ENCODE measurements around the gene XPNPEP3.

Gene XPNPEP3

DNA sequence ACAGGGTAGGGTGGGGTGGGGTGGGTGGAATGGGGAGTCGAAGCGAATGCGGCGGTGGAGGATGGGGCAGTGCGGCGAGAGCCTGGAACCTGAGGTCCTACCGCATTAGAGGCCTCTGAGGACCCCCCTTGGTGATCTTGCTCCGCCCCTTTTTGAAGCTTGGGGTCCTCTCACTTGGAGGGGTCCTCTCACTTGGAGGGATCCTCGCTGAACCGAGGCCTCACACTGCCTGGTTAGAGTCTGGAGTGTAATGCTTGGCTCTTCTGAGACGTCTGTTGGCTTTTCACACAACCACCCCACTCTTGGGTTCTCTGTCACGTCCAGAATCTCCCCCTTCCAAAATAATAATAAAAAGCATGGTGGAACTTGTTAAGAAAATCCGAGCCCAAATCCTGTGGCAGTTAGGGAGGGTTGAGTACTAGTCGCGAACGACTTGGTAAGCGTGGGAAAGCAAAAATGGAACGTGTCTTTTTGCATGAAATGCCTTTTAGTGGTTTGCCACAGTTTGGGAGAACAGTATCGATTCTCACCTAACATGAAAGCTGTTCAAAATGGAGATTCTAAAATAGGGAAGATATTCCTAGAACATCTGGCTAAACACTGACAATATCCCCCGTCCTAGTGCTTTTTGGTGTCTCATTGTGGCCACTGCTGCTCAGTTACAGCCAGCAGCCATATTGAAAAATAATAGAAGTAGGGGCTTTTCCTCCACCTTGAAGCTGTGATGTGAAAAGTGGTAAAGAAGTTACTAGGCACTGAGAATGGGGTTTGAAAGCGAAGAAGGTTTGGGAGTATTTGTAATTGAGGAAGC, 95.1 kb downstream of the XPNPEP3 start:
- DNase-seq, result no peak

DNA sequence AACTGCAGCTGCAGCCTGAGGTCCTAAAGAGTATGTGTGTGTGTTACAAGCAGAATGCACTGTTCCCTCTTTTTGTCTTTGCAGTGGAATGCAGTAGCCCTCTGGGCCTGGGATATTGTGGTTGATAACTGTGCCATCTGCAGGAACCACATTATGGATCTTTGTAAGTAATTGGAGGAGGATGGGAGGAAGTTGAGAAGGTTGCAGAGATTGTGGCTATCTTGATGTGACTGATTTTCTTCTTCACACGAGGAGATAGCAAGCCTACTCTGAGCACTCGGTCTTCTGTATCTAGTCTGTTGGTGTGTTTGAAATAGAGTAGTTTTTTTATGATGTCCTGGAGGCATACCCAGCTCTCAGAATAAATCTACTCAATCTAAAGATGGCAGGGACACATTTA, 96.5 kb downstream of the XPNPEP3 start:
- DNase-seq, result no peak

DNA sequence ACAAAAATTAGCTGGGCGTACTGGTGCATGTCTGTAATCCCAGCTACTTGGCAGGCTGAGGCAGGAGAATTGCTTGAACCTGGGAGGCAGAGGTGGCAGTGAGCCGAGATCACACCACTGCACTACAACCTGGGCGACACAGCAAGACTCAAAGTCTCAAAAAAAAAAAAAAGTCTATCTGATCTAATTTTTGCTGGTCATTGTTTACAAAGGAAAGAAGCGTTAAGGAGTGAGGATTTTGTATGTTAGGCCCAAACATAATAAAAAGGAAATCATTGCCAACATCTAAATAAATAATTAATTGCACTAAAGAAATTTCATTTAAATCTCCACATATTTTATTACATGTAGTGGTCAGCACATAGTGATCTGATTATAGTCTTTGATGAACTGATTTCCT, 97.2 kb downstream of the XPNPEP3 start:
- DNase-seq, result no peak

DNA sequence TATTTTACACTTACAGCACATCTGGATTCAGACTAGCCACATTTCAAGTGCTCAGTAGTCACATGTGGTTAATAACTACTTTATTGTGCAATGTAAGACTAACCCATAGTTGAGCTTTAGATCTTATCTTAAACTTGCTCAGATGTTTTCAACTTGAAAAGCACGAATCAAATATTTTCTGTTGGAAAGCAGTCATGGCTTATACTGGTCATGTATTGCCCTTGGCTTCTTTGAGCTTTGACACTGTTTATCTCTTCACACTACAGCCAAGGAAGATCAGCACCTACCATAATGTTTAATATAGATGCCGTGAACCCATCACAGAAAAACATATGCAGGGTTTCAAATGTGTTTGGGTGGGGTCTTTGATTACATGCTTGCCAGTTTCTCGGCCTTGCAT, 98.6 kb downstream of the XPNPEP3 start:
- no peak for DNase-seq

DNA sequence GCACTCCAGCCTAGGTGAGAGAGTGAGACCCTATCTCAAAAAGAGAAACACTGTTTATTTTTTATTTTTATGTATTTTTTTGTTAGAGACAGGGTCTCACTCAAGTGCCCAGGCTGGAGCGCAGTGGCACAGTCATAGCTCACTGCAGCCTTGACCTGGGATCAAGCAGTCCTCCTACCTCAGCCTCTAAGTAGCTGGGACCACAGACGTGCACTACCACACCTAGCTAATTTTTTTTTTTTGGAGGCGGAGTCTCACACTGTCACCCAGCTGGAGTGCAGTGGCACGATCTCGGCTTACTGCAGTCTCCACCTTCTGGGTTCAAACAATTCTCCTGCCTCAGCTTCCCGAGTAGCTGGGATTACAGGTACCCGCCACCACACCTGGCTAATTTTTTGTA, 100.7 kb downstream of the XPNPEP3 start:
- no peak for DNase-seq

DNA sequence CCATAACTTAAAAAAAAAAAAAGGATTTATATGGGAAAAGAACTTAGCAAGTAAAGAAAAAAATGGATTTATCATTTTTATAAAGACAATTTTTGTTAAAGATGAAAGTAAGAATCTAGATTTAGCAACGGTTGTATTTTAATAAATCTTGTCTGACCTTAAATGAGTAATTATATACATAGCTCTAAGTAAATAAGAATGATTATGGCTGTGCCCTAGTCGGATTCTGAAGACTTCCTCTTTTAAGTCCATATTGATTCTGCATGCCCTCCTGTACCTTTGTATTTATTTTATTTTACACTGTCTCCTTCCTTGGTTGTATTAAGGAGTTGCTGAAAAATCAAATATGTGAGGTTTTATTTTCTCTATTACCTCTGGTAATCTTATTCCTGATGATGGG, 101.4 kb downstream of the XPNPEP3 start:
- DNase-seq, result no peak

GRCh38 chr22:40960145-40960544, 103.2 kb downstream of the XPNPEP3 start:
- DNase-seq, result no peak

GRCh38 chr22:40965936-40966725, 109.2 kb downstream of the XPNPEP3 start:
- DNase-seq, result no peak

- DNase-seq, result no peak
Measured at GRCh38 chr22:40966726-40967085, 109.8 kb downstream of the XPNPEP3 start.

- DNase-seq, result no peak
Measured at GRCh38 chr22:40967111-40967760, 110.3 kb downstream of the XPNPEP3 start.

DNA sequence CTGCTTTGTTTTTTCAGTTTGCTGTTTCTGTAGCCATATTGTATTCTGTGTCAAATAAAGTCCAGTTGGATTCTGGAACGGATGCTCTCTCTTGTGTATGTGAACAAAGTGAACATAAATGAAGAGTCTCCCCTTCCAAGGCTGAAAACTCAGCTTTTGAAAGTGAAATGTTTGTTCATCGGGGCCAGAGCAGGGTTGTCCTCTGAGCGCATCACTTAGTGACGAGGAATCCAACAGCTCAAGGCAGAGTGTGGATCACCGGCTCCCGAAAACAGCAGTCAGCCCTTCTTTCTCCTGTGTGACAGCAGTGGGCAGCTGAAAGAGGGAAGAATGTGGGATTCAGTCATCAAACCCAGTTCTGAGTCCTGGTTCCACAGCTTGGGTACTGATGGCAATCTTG, 115.6 kb downstream of the XPNPEP3 start:
- DNase-seq, result no peak

DNA sequence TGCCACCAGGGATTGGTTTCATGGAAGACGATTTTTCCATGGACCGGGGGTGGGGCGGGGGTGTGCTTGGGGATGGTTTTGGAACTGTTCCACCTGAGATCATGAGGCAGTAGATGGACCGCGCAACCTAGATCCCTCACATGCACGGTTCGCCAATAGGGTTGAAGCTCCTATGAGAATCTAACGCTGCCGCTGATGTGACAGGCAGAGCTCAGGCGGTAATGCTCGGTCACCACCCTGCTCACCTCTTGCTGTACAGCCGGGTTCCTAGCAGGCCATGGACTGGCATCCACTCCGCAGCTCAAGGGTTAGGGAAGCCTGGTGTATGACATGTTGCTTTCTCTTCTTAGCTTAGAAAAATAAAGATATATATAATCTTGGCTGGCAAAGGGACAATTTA, 116.2 kb downstream of the XPNPEP3 start:
- DNase-seq, result no peak

GRCh38 chr22:40975366-40975765, 118.4 kb downstream of the XPNPEP3 start:
- DNase-seq, result no peak

GRCh38 chr22:40976866-40977700, 120.1 kb downstream of the XPNPEP3 start:
- DNase-seq, result no peak

DNA sequence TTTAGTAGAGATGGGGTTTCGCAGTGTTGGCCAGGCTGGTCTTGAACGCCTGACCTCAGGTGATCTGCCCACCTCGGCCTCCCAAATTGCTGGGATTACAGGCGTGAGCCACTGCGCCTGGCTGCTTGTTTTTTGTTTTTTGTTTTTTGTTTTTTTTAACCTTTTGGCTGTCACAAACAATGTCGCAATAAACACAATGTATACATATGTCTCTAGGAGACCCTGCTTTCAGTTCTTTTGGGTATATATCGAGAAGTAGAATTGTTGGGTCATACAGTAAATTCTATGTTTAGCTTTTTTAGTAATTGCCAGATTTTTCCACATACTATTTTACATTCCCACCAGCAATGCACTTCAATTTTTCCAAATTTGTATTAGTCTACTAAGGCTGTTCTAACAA, 122.2 kb downstream of the XPNPEP3 start:
- no peak for DNase-seq

- no peak for DNase-seq
Measured at GRCh38 chr22:40979871-40980270, 122.9 kb downstream of the XPNPEP3 start.
